Ishikawa (cell line): ENCODE measurements around the gene KAT6B.

Experiments
- CEBPB ChIP-seq: IDR thresholded peaks from 2 replicates; pipeline ENCODE4 v1.6.1; 2012
- CREB1 ChIP-seq: IDR thresholded peaks from 2 replicates; pipeline ENCODE4 v1.6.1; 2012; ENCODE audit warnings: low read depth
- EP300 ChIP-seq: IDR thresholded peaks from 2 replicates; pipeline ENCODE4 v1.6.1; 2012; ENCODE audit warnings: borderline replicate concordance
- FOXM1 ChIP-seq: IDR thresholded peaks from 2 replicates; pipeline ENCODE4 v1.6.1; 2012; ENCODE audit warnings: low read depth, borderline replicate concordance
- MAX ChIP-seq: IDR thresholded peaks from 2 replicates; pipeline ENCODE4 v1.6.1; 2012
- NFIC ChIP-seq: IDR thresholded peaks from 2 replicates; pipeline ENCODE4 v1.6.1; 2012
- RAD21 ChIP-seq: IDR thresholded peaks from 2 replicates; pipeline ENCODE4 v1.6.1; 2012; ENCODE audit warnings: low read depth
- REST ChIP-seq: IDR thresholded peaks from 2 replicates; pipeline ENCODE4 v1.6.1; 2012; ENCODE audit warnings: low read depth, mild to moderate bottlenecking
- TCF12 ChIP-seq: IDR thresholded peaks from 2 replicates; pipeline ENCODE4 v1.6.1; 2012; ENCODE audit warnings: low read depth
- TEAD4 ChIP-seq: IDR thresholded peaks from 2 replicates; pipeline ENCODE4 v1.6.1; 2012
- USF1 ChIP-seq: IDR thresholded peaks from 2 replicates; pipeline ENCODE4 v1.6.1; 2012
- YY1 ChIP-seq: IDR thresholded peaks from 2 replicates; pipeline ENCODE4 v1.6.1; 2012; ENCODE audit warnings: low read depth

- TF ChIP-seq CEBPB (no peak), MAX (no peak), TEAD4 (no peak), REST (no peak), USF1 (no peak), NFIC (no peak), TCF12 (no peak), FOXM1 (no peak), YY1 (no peak), RAD21 (no peak), CREB1 (no peak), EP300 (no peak)
Observed at GRCh38 chr10:74906611-74907198, 80.3 kb downstream of the KAT6B start.
